ENCODE data around the gene WFDC9.
A peak's percentile ranks its signal among the peaks of the same experiment; 100 is the strongest.
"Not testable (repeated sequence)": the region's sequence is repeated elsewhere in the genome, so short reads cannot be mapped to it uniquely, and the experiment has no call there.

WFDC9 gene

GRCh38 chr20:45589725-45590124, 41.4 kb downstream of the WFDC9 start:
- H3K27ac ChIP-seq, result no peak overlapping the region
- no peak for TF ChIP-seq CTCF (conservative IDR thresholded peaks at IDR 0.05)

- no peak for TF ChIP-seq CTCF (conservative IDR thresholded peaks at IDR 0.05)
- no peak overlapping the region for H3K27ac ChIP-seq
These were observed 42.3 kb downstream of the WFDC9 start for GRCh38 chr20:45588800-45589199.

- not testable (repeated sequence) for H3K27ac ChIP-seq
These were observed 45.1 kb downstream of the WFDC9 start for GRCh38 chr20:45585986-45586385.

- peak overlapping the region; percentile 52; the same call in 1 of the 2 replicates for H3K27ac ChIP-seq
These were observed 46.8 kb downstream of the WFDC9 start for GRCh38 chr20:45584294-45584693.

- no peak for TF ChIP-seq CTCF (conservative IDR thresholded peaks at IDR 0.05)
- no peak overlapping the region for H3K27ac ChIP-seq
These were observed 47.6 kb downstream of the WFDC9 start for GRCh38 chr20:45583502-45583901.

- no peak for TF ChIP-seq CTCF (conservative IDR thresholded peaks at IDR 0.05)
- H3K27ac ChIP-seq, result no peak overlapping the region
These were observed 49.4 kb downstream of the WFDC9 start for GRCh38 chr20:45581702-45582101.

GRCh38 chr20:45579184-45579583, 51.9 kb downstream of the WFDC9 start, which contains the start of gene WFDC8:
TSS of gene WFDC8 (minus strand) at chr20:45579284. CDS start at chr20:45579247, 37 bp downstream.
- H3K27ac ChIP-seq, result no peak within 1 kb of the TSS
- TF ChIP-seq CTCF (conservative IDR thresholded peaks at IDR 0.05), result no peak

GRCh38 chr20:45578231-45578630, 52.9 kb downstream of the WFDC9 start:
- no peak for TF ChIP-seq CTCF (conservative IDR thresholded peaks at IDR 0.05)
- H3K27ac ChIP-seq, result no peak overlapping the region

- peak overlapping the region; percentile 37 for H3K27ac ChIP-seq
- no peak for TF ChIP-seq CTCF (conservative IDR thresholded peaks at IDR 0.05)
These were observed 54.1 kb downstream of the WFDC9 start for GRCh38 chr20:45576995-45577394.
